GM23248 (cell line): ENCODE results near the gene CLEC4M.

Source experiments
- EZH2 ChIP-seq: fragments of 200-600 bp; sonication (generic); IDR thresholded peaks from 2 replicates; pipeline ENCODE4 v1.6.1; 2018; ENCODE audit warnings: antibody characterized with exemption, mild to moderate bottlenecking; ENCODE audit not compliant: insufficient read depth, poor library complexity, severe bottlenecking
- EZH2phosphoT487 ChIP-seq: fragments of 200-600 bp; sonication (generic); IDR thresholded peaks from 2 replicates; pipeline ENCODE4 v1.6.1; 2018; ENCODE audit warnings: antibody characterized with exemption, moderate library complexity, mild to moderate bottlenecking, low read depth; ENCODE audit not compliant: insufficient read depth

DNA sequence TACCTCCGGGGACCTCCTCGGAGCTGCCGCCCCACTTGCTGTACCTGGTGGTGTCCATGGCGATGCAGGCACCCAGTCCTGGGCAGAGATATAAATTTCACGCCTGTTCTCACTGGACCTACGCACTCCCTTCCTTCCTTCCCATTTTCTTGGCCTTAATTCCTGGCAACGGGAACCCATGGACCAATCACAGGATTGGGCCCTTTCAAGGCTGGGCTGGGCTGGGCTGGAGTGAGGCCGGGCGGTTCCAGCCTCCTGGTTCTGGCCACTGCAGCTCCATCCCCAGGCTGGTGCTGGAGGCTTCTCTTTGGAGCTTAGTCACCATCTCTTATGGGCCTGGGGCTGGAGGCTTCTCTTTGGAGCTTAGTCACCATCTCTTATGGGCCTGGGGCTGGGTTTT is 31.0 kb upstream of the CLEC4M start, which contains the start of gene CLEC4G:
- TF ChIP-seq EZH2 = no peak
- no peak for TF ChIP-seq EZH2phosphoT487
